Neural crest cell (in vitro differentiated cells): ENCODE measurements around the gene VEGFB. TPM values are rescaled to one million over a fixed set of nuclear protein-coding genes. Genes with fewer than 3 reads are reported as not detected.
A peak's percentile ranks its signal among the peaks of the same experiment; 100 is the strongest.

Source experiments
- DNase-seq: peaks from one replicate; pipeline ENCODE4 v3.0.0; 2021; ENCODE audit warnings: low read depth, mixed read lengths, low spot score
- H3K27ac Mint-ChIP-seq: one replicate; pipeline ENCODE4 v1.8.0; 2021; ENCODE audit warnings: mild to moderate bottlenecking, mixed read lengths; ENCODE audit not compliant: unreplicated experiment
- H3K27me3 Mint-ChIP-seq: 2 replicates; pipeline ENCODE4 v1.8.0; 2021; ENCODE audit warnings: low read depth, mild to moderate bottlenecking, mixed read lengths
- H3K36me3 Mint-ChIP-seq: 2 replicates; pipeline ENCODE4 v1.8.0; 2021; ENCODE audit warnings: low read depth, mild to moderate bottlenecking, mixed read lengths
- H3K4me1 Mint-ChIP-seq: 2 replicates; pipeline ENCODE4 v1.8.0; 2021; ENCODE audit warnings: mixed read lengths
- H3K4me3 Mint-ChIP-seq: one replicate; pipeline ENCODE4 v1.8.0; 2021; ENCODE audit warnings: mild to moderate bottlenecking, mixed read lengths
- H3K9me3 Mint-ChIP-seq: 2 replicates; pipeline ENCODE4 v1.8.0; 2021; ENCODE audit warnings: mixed read lengths
- total RNA-seq: library from RNA; stranded (reverse); gene quantifications from 2 replicates; pipeline ENCODE4 v1.2.1, GENCODE V29; 2021
- TF ChIP-seq, protein P1 (sequence below): fragments of 200-600 bp; sonication (generic); conservative IDR thresholded peaks from 2 replicates; pipeline ENCODE4 v1.5.0; 2021; ENCODE audit warnings: antibody characterized with exemption, mild to moderate bottlenecking

Gene VEGFB
- total RNA-seq, 1 donor from 2014 or later = 62.7 TPM

GRCh38 chr11:64268025-64268892, 33.9 kb downstream of the VEGFB start:
- peaks cover 3% of the 10 kb centered on the region for H3K36me3 Mint-ChIP-seq
- H3K27ac Mint-ChIP-seq = peak overlapping the region; percentile 92
- no peak for DNase-seq
- no peaks in the 10 kb centered on the region for H3K9me3 Mint-ChIP-seq
- TF ChIP-seq, protein P1, sequence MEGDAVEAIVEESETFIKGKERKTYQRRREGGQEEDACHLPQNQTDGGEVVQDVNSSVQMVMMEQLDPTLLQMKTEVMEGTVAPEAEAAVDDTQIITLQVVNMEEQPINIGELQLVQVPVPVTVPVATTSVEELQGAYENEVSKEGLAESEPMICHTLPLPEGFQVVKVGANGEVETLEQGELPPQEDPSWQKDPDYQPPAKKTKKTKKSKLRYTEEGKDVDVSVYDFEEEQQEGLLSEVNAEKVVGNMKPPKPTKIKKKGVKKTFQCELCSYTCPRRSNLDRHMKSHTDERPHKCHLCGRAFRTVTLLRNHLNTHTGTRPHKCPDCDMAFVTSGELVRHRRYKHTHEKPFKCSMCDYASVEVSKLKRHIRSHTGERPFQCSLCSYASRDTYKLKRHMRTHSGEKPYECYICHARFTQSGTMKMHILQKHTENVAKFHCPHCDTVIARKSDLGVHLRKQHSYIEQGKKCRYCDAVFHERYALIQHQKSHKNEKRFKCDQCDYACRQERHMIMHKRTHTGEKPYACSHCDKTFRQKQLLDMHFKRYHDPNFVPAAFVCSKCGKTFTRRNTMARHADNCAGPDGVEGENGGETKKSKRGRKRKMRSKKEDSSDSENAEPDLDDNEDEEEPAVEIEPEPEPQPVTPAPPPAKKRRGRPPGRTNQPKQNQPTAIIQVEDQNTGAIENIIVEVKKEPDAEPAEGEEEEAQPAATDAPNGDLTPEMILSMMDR = no peak
- H3K4me3 Mint-ChIP-seq = peak overlapping the region; percentile 85
- H3K4me1 Mint-ChIP-seq = peaks cover 26% of the 10 kb centered on the region
- peaks cover 7% of the 10 kb centered on the region for H3K27me3 Mint-ChIP-seq

DNA sequence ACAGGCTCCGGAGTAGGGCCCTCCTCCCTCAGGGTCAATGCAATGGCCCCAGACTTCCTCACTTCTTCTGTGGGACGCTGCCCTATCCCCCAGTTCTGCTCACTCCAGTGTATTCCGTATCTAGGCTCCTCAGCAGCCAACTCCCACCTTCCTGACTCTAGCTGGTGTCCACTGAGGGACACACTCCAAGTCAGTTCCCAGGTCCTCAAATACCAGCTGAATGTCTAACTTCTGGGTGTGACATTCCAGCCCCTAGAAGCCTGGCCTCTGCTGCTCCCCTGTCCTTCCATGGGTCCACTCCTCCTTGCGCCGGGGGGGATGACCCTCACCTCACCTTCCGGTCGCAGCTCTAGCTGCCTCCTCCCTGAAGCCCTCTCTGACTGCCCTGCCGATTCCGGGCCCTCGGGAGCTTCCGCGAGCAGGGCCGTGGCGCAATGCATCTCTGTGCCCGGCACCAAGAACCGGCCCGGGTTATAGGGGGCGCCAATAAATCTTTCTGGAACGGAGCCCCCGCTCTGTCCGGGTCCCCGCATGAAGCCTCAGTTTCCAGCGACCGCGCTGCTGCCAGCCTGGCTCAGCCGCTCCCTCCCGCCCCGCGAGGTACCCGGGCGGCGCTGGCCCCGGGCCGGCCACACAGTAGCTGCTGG, 34.6 kb downstream of the VEGFB start:
- Mint-ChIP-seq H3K36me3 (peaks cover 3% of the 10 kb centered on the region), H3K27ac (peak overlapping the region; percentile 92), H3K9me3 (no peaks in the 10 kb centered on the region), H3K4me3 (peak overlapping the region; percentile 85), H3K4me1 (peaks cover 22% of the 10 kb centered on the region), H3K27me3 (peaks cover 7% of the 10 kb centered on the region)
- DNase-seq = peak; percentile 14
- TF ChIP-seq, protein P1 = no peak

DNA sequence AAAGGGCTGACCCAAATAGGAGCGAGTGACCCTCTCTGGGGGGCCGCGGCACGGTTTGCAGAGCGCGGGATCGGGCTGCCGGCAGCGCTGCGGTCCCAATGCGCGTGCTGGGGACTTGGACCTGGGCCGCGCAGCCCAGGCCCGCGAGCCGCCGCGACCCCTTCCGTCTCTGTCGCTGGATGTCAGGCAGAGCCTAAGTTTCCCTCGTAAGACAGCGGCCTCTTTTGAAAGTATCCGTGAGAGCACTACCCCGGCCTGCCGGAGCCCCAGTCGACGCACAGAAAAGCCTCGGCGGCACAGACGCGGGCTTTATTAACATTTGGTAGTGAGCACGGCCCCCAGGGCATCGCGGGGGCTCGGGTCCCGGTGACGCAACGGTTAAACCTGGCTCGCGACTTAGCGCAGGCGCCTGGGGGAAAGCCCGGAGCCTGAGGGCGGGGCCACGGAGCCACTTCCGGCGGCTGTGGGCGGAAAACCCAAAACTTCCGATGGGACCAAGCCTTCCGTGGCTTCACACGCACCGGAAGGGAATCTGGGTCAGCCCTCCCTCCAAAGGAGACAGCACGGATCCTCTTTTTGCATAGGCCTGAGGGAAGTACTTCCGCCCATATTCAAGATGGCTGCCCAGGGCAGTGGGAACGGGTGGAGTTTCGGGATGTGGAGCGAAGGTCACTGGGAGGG, 35.3 kb downstream of the VEGFB start:
- Mint-ChIP-seq H3K27me3 (peaks cover 7% of the 10 kb centered on the region), H3K36me3 (peaks cover 3% of the 10 kb centered on the region), H3K4me1 (peaks cover 22% of the 10 kb centered on the region), H3K9me3 (no peaks in the 10 kb centered on the region), H3K27ac (peak overlapping the region; percentile 100), H3K4me3 (peak overlapping the region; percentile 99)
- peak; percentile 96 for DNase-seq
- TF ChIP-seq, protein P1 = no peak

DNA sequence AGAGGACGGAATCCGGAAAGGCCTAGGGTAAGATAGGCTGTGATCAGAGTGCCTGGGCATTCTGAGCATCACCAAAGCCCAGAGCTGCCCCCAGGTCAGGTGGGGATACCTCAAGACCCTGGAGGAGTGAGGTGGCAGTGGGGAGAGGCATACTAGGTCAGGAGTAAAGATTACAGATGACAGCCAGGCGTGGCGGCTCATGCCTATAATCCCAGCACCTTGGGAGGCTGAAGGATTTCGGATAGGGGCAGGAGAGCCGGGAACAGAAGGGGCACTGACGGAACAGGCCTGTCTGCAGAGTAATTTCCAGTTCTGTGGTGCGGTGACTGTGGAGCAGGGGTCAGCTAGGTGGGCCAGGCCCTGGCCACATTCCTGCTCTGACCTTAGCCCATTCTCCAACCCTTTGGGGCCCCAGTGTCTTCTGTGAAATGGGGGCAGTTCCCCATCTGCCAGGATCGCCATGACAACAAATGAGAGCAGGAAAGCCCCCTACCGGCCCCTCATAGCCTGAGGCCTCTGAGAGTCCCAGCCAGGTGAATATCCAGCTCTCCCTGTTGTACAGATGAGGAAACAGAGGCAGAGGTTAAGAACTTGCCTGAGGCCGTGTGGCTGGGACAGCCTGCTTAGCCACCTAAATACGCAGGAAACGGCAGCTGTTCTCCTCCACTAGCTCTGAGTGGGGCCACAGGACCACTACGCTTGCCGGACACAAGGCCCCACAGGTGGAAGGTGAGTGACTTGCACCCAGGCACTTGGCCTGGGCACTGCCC, 40.8 kb downstream of the VEGFB start:
- Mint-ChIP-seq H3K27ac (no peak overlapping the region), H3K36me3 (peaks cover under 1% of the 10 kb centered on the region), H3K27me3 (peaks cover 2% of the 10 kb centered on the region), H3K4me1 (peaks cover 9% of the 10 kb centered on the region), H3K9me3 (no peaks in the 10 kb centered on the region), H3K4me3 (peak overlapping the region; percentile 44)
- TF ChIP-seq, protein P1 = no peak
- no peak for DNase-seq

DNA sequence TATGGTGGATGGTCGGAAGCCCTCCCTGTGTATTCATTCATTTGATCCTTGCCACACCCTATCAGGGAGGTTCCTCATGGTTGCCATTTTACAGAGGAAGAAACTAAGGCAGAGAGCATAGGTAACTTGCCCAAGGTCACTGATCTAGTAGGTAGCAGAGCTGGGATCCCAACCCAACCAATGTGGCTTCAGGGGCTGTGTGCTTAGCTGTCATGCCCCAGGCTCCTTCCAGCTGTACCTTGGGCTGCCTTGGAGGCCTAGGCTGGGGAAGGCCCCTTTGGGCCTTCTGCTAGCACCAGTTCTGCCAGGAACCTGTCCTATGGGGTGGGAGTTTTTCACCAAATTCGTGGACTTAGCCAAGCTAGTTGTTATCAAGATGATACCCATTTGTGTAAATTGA, 41.5 kb downstream of the VEGFB start:
- no peak overlapping the region for H3K4me3 Mint-ChIP-seq
- H3K9me3 Mint-ChIP-seq = no peaks in the 10 kb centered on the region
- TF ChIP-seq, protein P1 = no peak
- H3K27me3 Mint-ChIP-seq = no peaks in the 10 kb centered on the region
- H3K4me1 Mint-ChIP-seq = peaks cover 6% of the 10 kb centered on the region
- H3K27ac Mint-ChIP-seq = no peak overlapping the region
- DNase-seq = no peak
- H3K36me3 Mint-ChIP-seq = no peaks in the 10 kb centered on the region
